Psoas muscle (tissue), 8 donors: ENCODE results near the gene PKD1L1. TPM values are rescaled to one million over a fixed set of nuclear protein-coding genes. Genes with fewer than 3 reads are reported as not detected.

Experiments used
- ATAC-seq, 4 donors: fragments of 200-7000 bp; cut with Tn5 transposase; one replicate each; pipeline ENCODE4 v1.9.1; 2020; ENCODE audit warnings: moderate library complexity in 3 of 4, mild to moderate bottlenecking in 2 of 4
- DNase-seq, 2 donors: peaks; one replicate each; pipeline ENCODE4 v3.0.0-alpha.2; 2020
- H3K27ac ChIP-seq: fragments of 200-600 bp; one replicate; pipeline ENCODE4 v1.8.0; 2022
- H3K27me3 ChIP-seq, 3 donors: fragments of 200-600 bp in 1 of 3; one replicate each; pipeline versions ENCODE4 v1.6.1 to v1.8.0; 2013 to 2022; ENCODE audit warnings: low read length in 2 of 3, mild to moderate bottlenecking in 2 of 3, moderate library complexity in 1 of 3; ENCODE audit not compliant: insufficient read depth in 3 of 3
- H3K36me3 ChIP-seq, 2 donors: fragments of 200-600 bp in 1 of 2; one replicate each; pipeline versions ENCODE4 v1.6.1 to v1.8.0; 2013 to 2022; ENCODE audit warnings: low read depth in 1 of 2, mild to moderate bottlenecking in 1 of 2, moderate library complexity in 1 of 2; ENCODE audit not compliant: insufficient read depth in 1 of 2
- H3K4me1 ChIP-seq: fragments of 200-600 bp; one replicate; pipeline ENCODE4 v1.8.0; 2022
- H3K4me3 ChIP-seq: fragments of 200-600 bp; one replicate; pipeline ENCODE4 v1.8.0; 2022; ENCODE audit warnings: mild to moderate bottlenecking
- H3K9me3 ChIP-seq: fragments of 200-600 bp; one replicate; pipeline ENCODE4 v1.8.0; 2022
- WGBS, 3 donors: extraction: QIAGEN DNeasy Blood & Tissue Kit; methylation state at CpG; one replicate each; pipeline versions ENCODE4 v1.1.6 to v1.1.7; 2013; 5-methylcytosine and 5-hydroxymethylcytosine counted together
- intact Hi-C, 2 donors: fragments of 100-400 bp; cut with DNase I; formaldehyde crosslinking; loops; one replicate each; pipeline versions ENCODE4 v1.11.0 to v1.14.2; 2022
- polyA plus RNA-seq, 3 donors: library from polyadenylated mRNA; stranded (reverse); fragments of 200-250 nt; gene quantifications; one replicate each; pipeline ENCODE4 v1.2.3, GENCODE V29; 2013
- total RNA-seq, 4 donors: library from RNA; stranded (reverse); fragmentation: NEBNext Ultra II Directional in 2 of 4; extraction: Animal tissue kit (Norgen Biotek cat#: 25700) in 2 of 4; gene quantifications; one replicate each; pipeline versions ENCODE4 v1.2.1 to v1.2.4, GENCODE V29; 2021 to 2023
- TF ChIP-seq, protein P1 (sequence below): fragments of 200-600 bp; IDR thresholded peaks from one replicate; pipeline ENCODE4 v1.8.0; 2022; ENCODE audit warnings: antibody characterized with exemption
- donor health status: healthy with polysubstance abuse.
- donor health status: DM: no; HTN: no; CAD: no; lungs with moderate emphysema.
- donor health status: Bipolar disorder and iron deficiency.
- donor health status: healthy.
- donor health status: DM: yes; HTN: yes; CAD: no.
- donor health status: DM: no; HTN: no; CAD: no.
- donor health status: DM: no; HTN: no; CAD: no.
- donor health status: DM: yes; HTN: yes; CAD: no.

Gene PKD1L1
- total and polyA plus RNA-seq, 7 donors, result 0.56 to 1.4 (median 0.79) TPM

DNA sequence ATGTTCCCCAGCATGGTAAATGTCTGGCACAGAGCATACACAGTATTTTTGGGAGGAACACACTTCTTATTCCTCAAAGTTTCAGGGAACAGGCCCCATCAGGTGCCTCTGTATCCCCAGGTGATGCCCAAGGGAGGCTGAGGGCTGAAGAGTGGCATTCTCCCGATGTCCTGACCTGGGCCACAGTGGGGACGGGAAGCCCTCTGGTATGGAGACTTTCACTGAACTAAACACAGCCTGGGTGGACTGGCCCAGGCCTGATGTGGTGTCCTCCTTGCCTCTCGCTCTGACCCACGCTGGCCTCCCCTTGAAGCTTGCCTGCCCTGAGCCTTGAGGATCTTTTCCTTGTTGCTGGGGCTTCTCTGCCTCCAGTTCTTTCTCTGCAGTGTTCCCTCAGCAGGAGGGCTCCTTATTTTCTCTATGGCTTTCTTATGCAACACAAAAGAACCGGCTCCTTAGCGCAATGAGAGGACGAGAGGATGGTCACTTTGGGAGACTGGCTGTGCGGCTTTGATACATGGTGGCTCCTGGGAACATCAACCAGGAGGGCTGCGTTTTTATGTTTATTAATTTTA is 208.9 kb downstream of the PKD1L1 start:
- Histone ChIP-seq H3K27ac (no peak overlapping the region), H3K4me3 (no peak overlapping the region), H3K36me3 (no peaks in the 10 kb centered on the region), H3K4me1 (no peaks in the 10 kb centered on the region), H3K9me3 (no peaks in the 10 kb centered on the region), H3K27me3 (no peaks in the 10 kb centered on the region)
- intact Hi-C loops, result no loop called here
- DNase-seq (no peak), ATAC-seq (no peak)
- 75 to 93% (median 85%) methylated on average over 9 of the region's 9 CpGs for WGBS, 3 donors
- TF ChIP-seq, protein P1, sequence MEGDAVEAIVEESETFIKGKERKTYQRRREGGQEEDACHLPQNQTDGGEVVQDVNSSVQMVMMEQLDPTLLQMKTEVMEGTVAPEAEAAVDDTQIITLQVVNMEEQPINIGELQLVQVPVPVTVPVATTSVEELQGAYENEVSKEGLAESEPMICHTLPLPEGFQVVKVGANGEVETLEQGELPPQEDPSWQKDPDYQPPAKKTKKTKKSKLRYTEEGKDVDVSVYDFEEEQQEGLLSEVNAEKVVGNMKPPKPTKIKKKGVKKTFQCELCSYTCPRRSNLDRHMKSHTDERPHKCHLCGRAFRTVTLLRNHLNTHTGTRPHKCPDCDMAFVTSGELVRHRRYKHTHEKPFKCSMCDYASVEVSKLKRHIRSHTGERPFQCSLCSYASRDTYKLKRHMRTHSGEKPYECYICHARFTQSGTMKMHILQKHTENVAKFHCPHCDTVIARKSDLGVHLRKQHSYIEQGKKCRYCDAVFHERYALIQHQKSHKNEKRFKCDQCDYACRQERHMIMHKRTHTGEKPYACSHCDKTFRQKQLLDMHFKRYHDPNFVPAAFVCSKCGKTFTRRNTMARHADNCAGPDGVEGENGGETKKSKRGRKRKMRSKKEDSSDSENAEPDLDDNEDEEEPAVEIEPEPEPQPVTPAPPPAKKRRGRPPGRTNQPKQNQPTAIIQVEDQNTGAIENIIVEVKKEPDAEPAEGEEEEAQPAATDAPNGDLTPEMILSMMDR, result no peak

- Histone ChIP-seq H3K9me3 (no peaks in the 10 kb centered on the region), H3K4me1 (no peaks in the 10 kb centered on the region), H3K36me3 (no peaks in the 10 kb centered on the region), H3K27me3 (no peaks in the 10 kb centered on the region), H3K27ac (no peak overlapping the region), H3K4me3 (no peak overlapping the region)
- DNase-seq (no peak), ATAC-seq (no peak)
- TF ChIP-seq, protein P1, result no peak
- intact Hi-C loops, result no loop called here
- 81 to 84% (median 82%) methylated on average over 6 of the region's 6 CpGs for WGBS, 3 donors
Observed at GRCh38 chr7:47738563-47739166, 209.6 kb downstream of the PKD1L1 start.

GRCh38 chr7:47737601-47738000 is 210.7 kb downstream of the PKD1L1 start:
- H3K27ac ChIP-seq, result no peak overlapping the region
- intact Hi-C loops, result no loop called here
- H3K4me1 ChIP-seq, result no peaks in the 10 kb centered on the region
- no peaks in the 10 kb centered on the region for H3K9me3 ChIP-seq
- H3K4me3 ChIP-seq, result no peak overlapping the region
- H3K27me3 ChIP-seq, result no peaks in the 10 kb centered on the region
- TF ChIP-seq, protein P1, result no peak
- DNase-seq (no peak), ATAC-seq (peak in 1 of 4 donors; percentile 46)
- 30 to 52% (median 47%) methylated on average over 4 of the region's 4 CpGs for WGBS, 3 donors
- H3K36me3 ChIP-seq, result no peaks in the 10 kb centered on the region

GRCh38 chr7:47735431-47736345 is 212.6 kb downstream of the PKD1L1 start:
- no peaks in the 10 kb centered on the region for H3K9me3 ChIP-seq
- H3K27ac ChIP-seq, result no peak overlapping the region
- intact Hi-C loops, result no loop called here
- ATAC-seq (no peak), DNase-seq (no peak)
- no peaks in the 10 kb centered on the region for H3K36me3 ChIP-seq
- no peaks in the 10 kb centered on the region for H3K27me3 ChIP-seq
- TF ChIP-seq, protein P1, result no peak
- WGBS, 3 donors, result 96 to 98% (median 97%) methylated on average over 6 of the region's 6 CpGs
- H3K4me3 ChIP-seq, result no peak overlapping the region
- H3K4me1 ChIP-seq, result no peaks in the 10 kb centered on the region
